Thyroid gland (tissue), 4 donors: Measurements from ENCODE around the gene TBC1D22A. TPM values are rescaled to one million over a fixed set of nuclear protein-coding genes. Genes with fewer than 3 reads are reported as not detected.
A peak's percentile ranks its signal among the peaks of the same experiment; 100 is the strongest.

Experiments
- DNase-seq, 2 donors: peaks; one replicate each; pipeline ENCODE4 v3.0.0-alpha.2; 2019
- H3K27ac ChIP-seq, 3 donors: fragments of 200-600 bp; sonication (generic); 1 replicate in 2 of 3; 2 replicates in 1 of 3; pipeline ENCODE4 v1.5.1; 2016 to 2019; ENCODE audit warnings: mild to moderate bottlenecking in 1 of 3, moderate library complexity in 1 of 3
- H3K27me3 ChIP-seq: fragments of 200-600 bp; sonication (generic); one replicate; pipeline ENCODE4 v1.5.1; 2019
- H3K36me3 ChIP-seq, 2 donors: fragments of 200-600 bp; sonication (generic); one replicate each; pipeline ENCODE4 v1.5.1; 2016 to 2019
- H3K4me1 ChIP-seq, 2 donors: fragments of 200-600 bp; sonication (generic); one replicate each; pipeline ENCODE4 v1.5.1; 2017 to 2019
- H3K4me3 ChIP-seq, 3 donors: fragments of 200-600 bp; sonication (generic); replicated peaks in 1 of 3; 1 replicate in 2 of 3; 2 replicates in 1 of 3; pipeline ENCODE4 v1.5.1; 2016; ENCODE audit warnings: mild to moderate bottlenecking in 1 of 3
- H3K9me3 ChIP-seq: fragments of 200-600 bp; sonication (generic); one replicate; pipeline ENCODE4 v1.5.1; 2017
- CTCF ChIP-seq, 6 experiments: fragments of 200-600 bp in 3 of 6; fragments of 450-650 bp in 3 of 6; sonication (generic) in 3 of 6; IDR thresholded peaks; one replicate each; pipeline ENCODE4 v1.5.1; 2016 to 2019; ENCODE audit warnings: antibody characterized with exemption in 6 of 6, mild to moderate bottlenecking in 2 of 6, inconsistent platforms in 1 of 6, moderate library complexity in 1 of 6
- POLR2A ChIP-seq, 2 donors: fragments of 450-650 bp; IDR thresholded peaks; one replicate each; pipeline ENCODE4 v1.6.1; 2017; ENCODE audit warnings: antibody characterized with exemption in 2 of 2, mild to moderate bottlenecking in 2 of 2, moderate library complexity in 1 of 2
- WGBS, 2 donors: methylation state at CpG; one replicate each; pipeline ENCODE4 v1.1.5; 2017; 5-methylcytosine and 5-hydroxymethylcytosine counted together
- intact Hi-C: fragments of 100-400 bp; cut with DNase I; formaldehyde crosslinking; loops from one replicate; pipeline ENCODE4 v1.15.1; 2023
- total RNA-seq, 4 donors: library from RNA; depleted of rRNA; stranded (reverse); fragments of >200 nt; gene quantifications; one replicate each; pipeline ENCODE4 v1.2.3, GENCODE V29; 2016

The TBC1D22A gene
- total RNA-seq, 4 donors from 2014 or later = 26.7 to 34.6 (median 33.2) TPM

DNA sequence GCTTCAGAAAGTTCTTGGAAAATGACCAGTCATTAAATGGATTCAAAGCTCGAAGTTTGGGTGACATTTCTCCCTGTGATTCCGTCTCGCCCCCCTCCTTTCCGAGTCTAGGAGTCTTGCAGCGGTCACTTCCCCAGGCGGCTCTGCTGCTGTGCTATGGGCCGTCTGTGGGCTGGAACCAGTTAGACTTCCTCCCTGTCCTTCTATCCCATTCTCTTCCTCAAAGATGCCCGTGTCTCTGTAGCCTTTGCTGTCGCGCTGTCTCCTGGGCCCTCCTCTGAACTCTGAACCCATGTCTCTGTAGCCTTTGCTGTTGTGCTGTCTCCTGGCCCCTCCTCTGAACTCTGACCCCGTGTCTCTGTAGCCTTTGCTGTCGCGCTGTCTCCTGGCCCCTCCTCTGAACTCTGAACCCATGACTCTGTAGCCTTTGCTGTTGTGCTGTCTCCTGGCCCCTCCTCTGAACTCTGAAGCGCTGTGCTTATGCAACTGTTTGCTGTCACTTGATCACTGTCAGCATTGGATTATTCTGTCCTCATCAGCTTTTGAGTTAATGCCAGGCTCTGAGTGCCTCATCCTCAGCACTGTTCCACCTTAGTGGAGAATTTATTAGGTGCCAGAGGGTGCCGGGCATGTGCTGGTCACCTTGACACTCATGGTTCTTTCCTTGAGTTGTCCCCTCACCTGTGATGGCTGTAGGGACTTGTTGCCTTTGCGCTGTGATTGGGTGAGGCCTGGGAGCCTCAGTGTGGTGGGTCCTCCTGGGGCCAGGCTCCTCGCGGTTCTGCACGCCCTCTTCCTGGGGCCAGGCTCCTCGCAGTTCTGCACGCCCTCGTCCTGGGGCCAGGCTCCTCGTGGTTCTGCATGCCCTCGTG, 173.3 kb downstream of the TBC1D22A start:
- peak in 1 of 2 donors; percentile 36 for DNase-seq
- Histone ChIP-seq H3K27ac (peak overlapping the region in 2 of 3 donors; percentile 31 to 53), H3K4me3 (no peak overlapping the region), H3K36me3 (no peaks in the 10 kb centered on the region), H3K4me1 (peaks cover 16 to 33% of the 10 kb centered on the region in 2 donors), H3K27me3 (no peaks in the 10 kb centered on the region), H3K9me3 (no peaks in the 10 kb centered on the region)
- whole genome bisulfite sequencing, 2 donors = 83 to 88% methylated on average over 24 of the region's 24 CpGs
- TF ChIP-seq POLR2A (IDR thresholded peaks at IDR 0.05) (no peak), CTCF (IDR thresholded peaks at IDR 0.05) (no peak)
- intact Hi-C loops = no loop called here

- DNase-seq = peak; percentile 66 to 79
- H3K27me3 ChIP-seq = no peaks in the 10 kb centered on the region
- H3K27ac ChIP-seq = peak overlapping the region; percentile 20 to 53 (median 31)
- no peaks in the 10 kb centered on the region for H3K9me3 ChIP-seq
- intact Hi-C loops = no loop called here
- WGBS, 2 donors = 43 to 59% methylated on average over 12 of the region's 12 CpGs
- TF ChIP-seq POLR2A (IDR thresholded peaks at IDR 0.05) (no peak), CTCF (IDR thresholded peaks at IDR 0.05) (no peak)
- H3K36me3 ChIP-seq = no peaks in the 10 kb centered on the region
- no peak overlapping the region for H3K4me3 ChIP-seq
- H3K4me1 ChIP-seq = peaks cover 16 to 33% of the 10 kb centered on the region in 2 donors
Observed at GRCh38 chr22:46936378-46936903, 174.0 kb downstream of the TBC1D22A start.

DNA sequence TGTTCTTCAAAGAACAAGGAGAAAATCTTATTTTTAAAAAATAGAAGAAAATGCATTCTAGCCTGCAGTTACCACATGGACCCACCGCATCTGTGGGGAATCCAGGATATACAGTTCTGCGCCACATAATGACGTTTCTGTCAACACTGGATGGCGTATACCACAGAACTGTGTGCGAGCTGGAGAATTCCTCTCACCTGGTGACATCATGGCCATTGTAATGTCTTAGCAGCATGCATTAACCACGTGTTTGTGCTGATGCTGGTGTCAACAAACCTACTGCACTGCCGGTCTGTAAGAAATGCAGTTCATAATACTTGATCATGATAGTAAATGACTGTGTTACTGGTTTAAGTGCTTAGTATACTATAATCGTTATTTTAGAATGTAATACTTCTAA, 174.7 kb downstream of the TBC1D22A start:
- Histone ChIP-seq H3K4me3 (no peak overlapping the region), H3K36me3 (no peaks in the 10 kb centered on the region), H3K9me3 (no peaks in the 10 kb centered on the region), H3K4me1 (peaks cover 20 to 33% of the 10 kb centered on the region in 2 donors), H3K27ac (peak overlapping the region in 2 of 3 donors; percentile 31 to 53), H3K27me3 (no peaks in the 10 kb centered on the region)
- intact Hi-C loops = no loop called here
- TF ChIP-seq CTCF (IDR thresholded peaks at IDR 0.05) (no peak), POLR2A (IDR thresholded peaks at IDR 0.05) (no peak)
- 89 to 97% methylated on average over 8 of the region's 8 CpGs for WGBS, 2 donors
- DNase-seq = no peak

GRCh38 chr22:46937939-46938338, 175.5 kb downstream of the TBC1D22A start:
- Histone ChIP-seq H3K4me3 (no peak overlapping the region), H3K27ac (no peak overlapping the region), H3K4me1 (peaks cover 20 to 33% of the 10 kb centered on the region in 2 donors), H3K36me3 (no peaks in the 10 kb centered on the region), H3K27me3 (no peaks in the 10 kb centered on the region), H3K9me3 (no peaks in the 10 kb centered on the region)
- DNase-seq = no peak
- 92 to 99% methylated on average over 7 of the region's 7 CpGs for WGBS, 2 donors
- TF ChIP-seq CTCF (IDR thresholded peaks at IDR 0.05) (no peak), POLR2A (IDR thresholded peaks at IDR 0.05) (no peak)
- intact Hi-C loops = no loop called here
